ENCODE results near the gene ATG9B.

Gene ATG9B

DNA sequence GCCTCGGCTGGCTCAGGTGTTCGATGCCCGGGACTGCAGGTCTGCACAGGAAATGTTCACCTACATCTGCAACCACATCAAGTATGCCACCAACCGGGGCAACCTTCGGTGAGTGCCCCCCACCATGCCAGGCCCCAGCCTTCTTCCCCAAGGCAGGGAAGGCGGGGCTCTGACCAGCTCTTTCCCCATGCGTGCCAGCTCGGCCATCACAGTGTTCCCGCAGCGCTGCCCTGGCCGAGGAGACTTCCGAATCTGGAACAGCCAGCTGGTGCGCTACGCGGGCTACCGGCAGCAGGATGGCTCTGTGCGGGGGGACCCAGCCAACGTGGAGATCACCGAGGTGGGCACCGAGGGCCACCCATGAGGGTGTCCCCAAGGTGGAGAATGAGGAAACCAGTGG, 26.0 kb downstream of the ATG9B start:
- Histone ChIP-seq H3K4me3 (ENCODE audit: low read length) (no peak overlapping the region), H3K36me3 (ENCODE audit: control insufficient read depth, insufficient read depth, low read length) (no peaks in the 10 kb centered on the region), H3K27me3 (ENCODE audit: control insufficient read depth, insufficient read depth, low read length) (no peaks in the 10 kb centered on the region), H3K9me3 (ENCODE audit: control insufficient read depth, insufficient read depth, low read length) (no peaks in the 10 kb centered on the region), H3K27ac (ENCODE audit: low read length) (no peak overlapping the region), H3K4me1 (ENCODE audit: control insufficient read depth, insufficient read depth, low read length) (peaks cover 9% of the 10 kb centered on the region)
- no CpG with 5 or more reads among the region's 20 CpGs for WGBS (ENCODE audit: insufficient coverage, insufficient read length)
- DNase-seq (ENCODE audit: low read depth, low spot score), result no peak

DNA sequence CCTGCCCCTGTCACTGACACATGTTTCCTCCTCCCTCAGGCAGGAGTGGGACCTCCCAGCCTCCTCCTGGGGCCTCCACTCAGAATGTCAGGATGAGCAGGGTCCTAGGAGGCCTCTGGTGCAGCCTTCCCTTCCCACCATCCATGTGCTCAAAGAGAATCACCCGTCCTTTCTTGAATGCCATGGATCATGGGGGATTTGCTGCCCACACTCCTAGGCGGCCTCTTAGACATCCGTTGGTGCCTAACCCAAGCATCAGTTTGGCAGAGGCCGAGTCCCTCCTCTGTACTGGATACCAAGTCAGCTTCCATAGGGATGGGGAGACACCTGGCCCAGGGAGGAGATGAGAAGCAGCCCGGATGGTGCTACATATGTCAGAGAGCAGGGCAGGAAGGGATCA, 26.5 kb downstream of the ATG9B start:
- Histone ChIP-seq H3K4me3 (ENCODE audit: low read length) (no peak overlapping the region), H3K36me3 (ENCODE audit: control insufficient read depth, insufficient read depth, low read length) (no peaks in the 10 kb centered on the region), H3K27me3 (ENCODE audit: control insufficient read depth, insufficient read depth, low read length) (no peaks in the 10 kb centered on the region), H3K9me3 (ENCODE audit: control insufficient read depth, insufficient read depth, low read length) (no peaks in the 10 kb centered on the region), H3K27ac (ENCODE audit: low read length) (no peak overlapping the region), H3K4me1 (ENCODE audit: control insufficient read depth, insufficient read depth, low read length) (peaks cover 11% of the 10 kb centered on the region)
- DNase-seq (ENCODE audit: low read depth, low spot score), result no peak
- no CpG with 5 or more reads among the region's 5 CpGs for WGBS (ENCODE audit: insufficient coverage, insufficient read length)

- H3K4me1 ChIP-seq (ENCODE audit: control insufficient read depth, insufficient read depth, low read length), result peaks cover 12% of the 10 kb centered on the region
- no peaks in the 10 kb centered on the region for H3K27me3 ChIP-seq (ENCODE audit: control insufficient read depth, insufficient read depth, low read length)
- no peak overlapping the region for H3K4me3 ChIP-seq (ENCODE audit: low read length)
- H3K36me3 ChIP-seq (ENCODE audit: control insufficient read depth, insufficient read depth, low read length), result no peaks in the 10 kb centered on the region
- no peak overlapping the region for H3K27ac ChIP-seq (ENCODE audit: low read length)
- H3K9me3 ChIP-seq (ENCODE audit: control insufficient read depth, insufficient read depth, low read length), result no peaks in the 10 kb centered on the region
- WGBS (ENCODE audit: insufficient coverage, insufficient read length), result no CpG with 5 or more reads among the region's 8 CpGs
- no peak for DNase-seq (ENCODE audit: low read depth, low spot score)
These were observed 27.2 kb downstream of the ATG9B start for GRCh38 chr7:150997075-150997511.

GRCh38 chr7:150996376-150997074, 27.8 kb downstream of the ATG9B start:
- Histone ChIP-seq H3K27ac (ENCODE audit: low read length) (no peak overlapping the region), H3K27me3 (ENCODE audit: control insufficient read depth, insufficient read depth, low read length) (no peaks in the 10 kb centered on the region), H3K36me3 (ENCODE audit: control insufficient read depth, insufficient read depth, low read length) (no peaks in the 10 kb centered on the region), H3K9me3 (ENCODE audit: control insufficient read depth, insufficient read depth, low read length) (no peaks in the 10 kb centered on the region), H3K4me3 (ENCODE audit: low read length) (no peak overlapping the region), H3K4me1 (ENCODE audit: control insufficient read depth, insufficient read depth, low read length) (peaks cover 12% of the 10 kb centered on the region)
- no CpG with 5 or more reads among the region's 31 CpGs for WGBS (ENCODE audit: insufficient coverage, insufficient read length)
- no peak for DNase-seq (ENCODE audit: low read depth, low spot score)

GRCh38 chr7:150994838-150995510, 29.3 kb downstream of the ATG9B start:
- Histone ChIP-seq H3K27ac (ENCODE audit: low read length) (no peak overlapping the region), H3K27me3 (ENCODE audit: control insufficient read depth, insufficient read depth, low read length) (no peaks in the 10 kb centered on the region), H3K9me3 (ENCODE audit: control insufficient read depth, insufficient read depth, low read length) (no peaks in the 10 kb centered on the region), H3K4me3 (ENCODE audit: low read length) (no peak overlapping the region), H3K4me1 (ENCODE audit: control insufficient read depth, insufficient read depth, low read length) (peaks cover 10% of the 10 kb centered on the region), H3K36me3 (ENCODE audit: control insufficient read depth, insufficient read depth, low read length) (no peaks in the 10 kb centered on the region)
- DNase-seq (ENCODE audit: low read depth, low spot score), result no peak
- no CpG with 5 or more reads among the region's 19 CpGs for WGBS (ENCODE audit: insufficient coverage, insufficient read length)

- no CpG with 5 or more reads among the region's 15 CpGs for WGBS (ENCODE audit: insufficient coverage, insufficient read length)
- H3K27ac ChIP-seq (ENCODE audit: low read length), result no peak overlapping the region
- no peak for DNase-seq (ENCODE audit: low read depth, low spot score)
- no peak overlapping the region for H3K4me3 ChIP-seq (ENCODE audit: low read length)
- H3K9me3 ChIP-seq (ENCODE audit: control insufficient read depth, insufficient read depth, low read length), result no peaks in the 10 kb centered on the region
- no peaks in the 10 kb centered on the region for H3K27me3 ChIP-seq (ENCODE audit: control insufficient read depth, insufficient read depth, low read length)
- H3K4me1 ChIP-seq (ENCODE audit: control insufficient read depth, insufficient read depth, low read length), result peaks cover 10% of the 10 kb centered on the region
- no peaks in the 10 kb centered on the region for H3K36me3 ChIP-seq (ENCODE audit: control insufficient read depth, insufficient read depth, low read length)
These were observed 30.0 kb downstream of the ATG9B start for GRCh38 chr7:150994141-150994837.

- no CpG with 5 or more reads among the region's 14 CpGs for WGBS (ENCODE audit: insufficient coverage, insufficient read length)
- H3K4me1 ChIP-seq (ENCODE audit: control insufficient read depth, insufficient read depth, low read length), result peaks cover 12% of the 10 kb centered on the region
- H3K27me3 ChIP-seq (ENCODE audit: control insufficient read depth, insufficient read depth, low read length), result no peaks in the 10 kb centered on the region
- no peak overlapping the region for H3K4me3 ChIP-seq (ENCODE audit: low read length)
- no peak for DNase-seq (ENCODE audit: low read depth, low spot score)
- no peaks in the 10 kb centered on the region for H3K36me3 ChIP-seq (ENCODE audit: control insufficient read depth, insufficient read depth, low read length)
- H3K27ac ChIP-seq (ENCODE audit: low read length), result no peak overlapping the region
- H3K9me3 ChIP-seq (ENCODE audit: control insufficient read depth, insufficient read depth, low read length), result no peaks in the 10 kb centered on the region
These were observed 30.8 kb downstream of the ATG9B start for GRCh38 chr7:150993511-150993910.

DNA sequence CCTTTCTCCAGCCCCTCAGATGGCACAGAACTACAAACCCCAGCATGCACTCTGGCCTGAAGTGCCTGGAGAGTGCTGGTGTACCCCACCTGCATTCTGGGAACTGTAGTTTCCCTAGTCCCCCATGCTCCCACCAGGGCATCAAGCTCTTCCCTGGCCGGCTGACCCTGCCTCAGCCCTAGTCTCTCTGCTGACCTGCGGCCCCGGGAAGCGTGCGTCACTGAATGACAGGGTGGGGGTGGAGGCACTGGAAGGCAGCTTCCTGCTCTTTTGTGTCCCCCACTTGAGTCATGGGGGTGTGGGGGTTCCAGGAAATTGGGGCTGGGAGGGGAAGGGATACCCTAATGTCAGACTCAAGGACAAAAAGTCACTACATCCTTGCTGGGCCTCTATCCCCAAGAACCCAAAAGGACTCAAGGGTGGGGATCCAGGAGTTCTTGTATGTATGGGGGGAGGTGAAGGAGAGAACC, 31.4 kb downstream of the ATG9B start:
- no peaks in the 10 kb centered on the region for H3K36me3 ChIP-seq (ENCODE audit: control insufficient read depth, insufficient read depth, low read length)
- no peaks in the 10 kb centered on the region for H3K27me3 ChIP-seq (ENCODE audit: control insufficient read depth, insufficient read depth, low read length)
- H3K9me3 ChIP-seq (ENCODE audit: control insufficient read depth, insufficient read depth, low read length), result no peaks in the 10 kb centered on the region
- WGBS (ENCODE audit: insufficient coverage, insufficient read length), result no CpG with 5 or more reads among the region's 5 CpGs
- peak; percentile 70 for DNase-seq (ENCODE audit: low read depth, low spot score)
- no peak overlapping the region for H3K4me3 ChIP-seq (ENCODE audit: low read length)
- H3K4me1 ChIP-seq (ENCODE audit: control insufficient read depth, insufficient read depth, low read length), result peaks cover 12% of the 10 kb centered on the region
- H3K27ac ChIP-seq (ENCODE audit: low read length), result no peak overlapping the region

GRCh38 chr7:150992051-150992640, 32.1 kb downstream of the ATG9B start:
- WGBS (ENCODE audit: insufficient coverage, insufficient read length), result no CpG with 5 or more reads among the region's 6 CpGs
- Histone ChIP-seq H3K27me3 (ENCODE audit: control insufficient read depth, insufficient read depth, low read length) (no peaks in the 10 kb centered on the region), H3K27ac (ENCODE audit: low read length) (no peak overlapping the region), H3K4me3 (ENCODE audit: low read length) (no peak overlapping the region), H3K4me1 (ENCODE audit: control insufficient read depth, insufficient read depth, low read length) (peaks cover 12% of the 10 kb centered on the region), H3K9me3 (ENCODE audit: control insufficient read depth, insufficient read depth, low read length) (no peaks in the 10 kb centered on the region), H3K36me3 (ENCODE audit: control insufficient read depth, insufficient read depth, low read length) (no peaks in the 10 kb centered on the region)
- no peak for DNase-seq (ENCODE audit: low read depth, low spot score)

DNA sequence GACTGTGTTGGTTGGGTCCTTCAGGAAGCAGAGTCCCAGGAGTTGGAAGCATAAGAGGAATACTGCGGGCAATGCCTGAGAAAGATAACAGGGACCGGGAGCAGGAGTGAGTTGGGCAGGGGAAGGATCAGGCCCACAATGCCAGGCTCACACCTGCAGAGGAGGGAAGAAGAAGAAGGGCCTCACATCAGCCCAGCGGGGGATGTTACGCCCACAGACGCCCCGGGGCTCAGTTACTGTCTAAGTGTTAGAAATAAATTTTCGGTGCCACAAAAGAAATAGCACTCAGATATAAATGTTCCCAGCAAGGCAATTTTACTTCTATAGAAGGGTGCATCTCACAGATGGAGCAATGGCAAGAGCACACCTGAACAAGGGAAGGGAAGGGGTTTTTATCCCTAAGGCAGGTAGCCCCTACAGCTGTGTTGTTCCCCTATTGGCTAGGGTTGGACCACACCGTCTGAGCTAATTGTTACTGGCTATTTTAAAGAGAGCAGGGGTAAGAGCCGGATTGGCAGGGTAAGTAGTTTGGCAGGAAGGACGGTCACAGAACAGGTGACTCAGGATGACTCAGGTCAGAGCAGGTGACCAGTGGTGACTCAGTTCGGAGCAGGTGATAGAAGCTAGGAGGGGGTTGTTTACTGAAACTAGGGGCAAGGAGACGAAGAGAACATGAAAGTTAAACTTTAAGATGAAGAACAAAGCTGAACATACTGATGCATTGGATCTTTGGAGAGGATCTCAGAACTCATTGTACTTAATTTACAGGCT, 33.7 kb downstream of the ATG9B start, which contains the start of gene NOS3:
NOS3 (plus strand) TSS at position 602 of the 771 bp plus-strand sequence. CDS start 2,787 bp downstream, outside the sequence.
- H3K36me3 ChIP-seq (ENCODE audit: control insufficient read depth, insufficient read depth, low read length), result no peaks in the 10 kb centered on the region
- no peaks in the 10 kb centered on the region for H3K27me3 ChIP-seq (ENCODE audit: control insufficient read depth, insufficient read depth, low read length)
- H3K9me3 ChIP-seq (ENCODE audit: control insufficient read depth, insufficient read depth, low read length), result no peaks in the 10 kb centered on the region
- H3K4me1 ChIP-seq (ENCODE audit: control insufficient read depth, insufficient read depth, low read length), result peaks cover 12% of the 10 kb centered on the region
- WGBS (ENCODE audit: insufficient coverage, insufficient read length), result no CpG with 5 or more reads among the region's 12 CpGs
- no peak within 1 kb of the TSS for H3K4me3 ChIP-seq (ENCODE audit: low read length)
- no peak within 1 kb of the TSS for H3K27ac ChIP-seq (ENCODE audit: low read length)
- DNase-seq (ENCODE audit: low read depth, low spot score), result no peak

Data from iPS DF 6.9 (cell line).